ENCODE results near the gene MAP4K2.

The MAP4K2 gene

GRCh38 chr11:64755681-64756361 is 47.2 kb downstream of the MAP4K2 start (continued):
- TF ChIP-seq ARNTL (CRISPR knock-in tag; IDR thresholded peaks at IDR 0.05; ENCODE audit: borderline replicate concordance, low read depth) (no peak), ZNF70 (CRISPR knock-in tag; IDR thresholded peaks at IDR 0.05) (no peak)

DNA sequence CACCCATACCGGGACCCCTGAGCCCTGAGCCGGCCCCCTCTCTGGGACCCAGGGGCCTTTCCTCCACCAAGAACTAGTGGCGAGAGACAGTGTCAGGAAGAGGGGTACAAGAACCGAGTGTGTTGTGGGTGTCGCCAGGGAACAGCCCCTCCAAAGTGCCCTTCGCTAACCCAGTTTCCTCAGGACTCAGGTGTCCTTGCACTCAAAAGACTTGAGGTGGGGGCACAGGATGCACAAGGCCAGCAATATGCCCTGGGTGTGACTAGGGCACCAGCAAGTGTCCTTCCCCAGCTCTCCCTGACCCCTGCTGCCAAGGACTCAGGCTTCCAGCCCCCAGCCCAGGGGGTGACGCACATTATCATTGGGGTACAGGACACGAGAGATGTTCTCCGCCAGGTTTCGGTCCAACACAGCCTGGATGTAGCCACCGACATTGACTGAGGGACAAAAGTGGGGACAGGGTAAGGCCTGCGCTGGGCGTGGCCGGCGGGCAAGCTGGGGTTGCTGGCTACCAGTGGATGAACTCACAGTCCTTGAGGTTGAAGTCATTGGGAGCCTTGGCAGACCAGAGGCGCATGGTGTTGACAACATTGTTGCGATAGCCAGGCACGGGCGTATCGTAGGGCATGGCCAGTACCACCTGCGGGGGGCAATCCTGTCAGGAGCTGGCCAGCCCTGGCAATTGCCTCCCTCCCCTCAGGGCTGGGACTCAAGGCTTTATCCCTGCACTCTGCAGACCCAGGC is 47.9 kb downstream of the MAP4K2 start:
- no peak for TF ChIP-seq TSHZ2 (CRISPR knock-in tag; IDR thresholded peaks at IDR 0.05)
- no peak for TF ChIP-seq ZC3H10 (CRISPR knock-in tag; IDR thresholded peaks at IDR 0.05)
- no peak for TF ChIP-seq OSR1 (CRISPR knock-in tag; IDR thresholded peaks at IDR 0.05)
- TF ChIP-seq CSDC2 (CRISPR knock-in tag; IDR thresholded peaks at IDR 0.05) = no peak
- TF ChIP-seq SNAI2 (CRISPR knock-in tag; IDR thresholded peaks at IDR 0.05) = no peak
- no peak for TF ChIP-seq ARNTL (CRISPR knock-in tag; IDR thresholded peaks at IDR 0.05; ENCODE audit: borderline replicate concordance, low read depth)
- TF ChIP-seq ZNF565 (CRISPR knock-in tag; conservative IDR thresholded peaks at IDR 0.05; ENCODE audit: low read depth) = no peak
- no peak for TF ChIP-seq ZNF70 (CRISPR knock-in tag; IDR thresholded peaks at IDR 0.05)
- no peak for TF ChIP-seq CSRNP3 (CRISPR knock-in tag; IDR thresholded peaks at IDR 0.05)
- TF ChIP-seq ZFP30 (CRISPR knock-in tag; IDR thresholded peaks at IDR 0.05) = no peak
- no peak for TF ChIP-seq GLIS3 (CRISPR knock-in tag; IDR thresholded peaks at IDR 0.05)
- TF ChIP-seq, protein P1, sequence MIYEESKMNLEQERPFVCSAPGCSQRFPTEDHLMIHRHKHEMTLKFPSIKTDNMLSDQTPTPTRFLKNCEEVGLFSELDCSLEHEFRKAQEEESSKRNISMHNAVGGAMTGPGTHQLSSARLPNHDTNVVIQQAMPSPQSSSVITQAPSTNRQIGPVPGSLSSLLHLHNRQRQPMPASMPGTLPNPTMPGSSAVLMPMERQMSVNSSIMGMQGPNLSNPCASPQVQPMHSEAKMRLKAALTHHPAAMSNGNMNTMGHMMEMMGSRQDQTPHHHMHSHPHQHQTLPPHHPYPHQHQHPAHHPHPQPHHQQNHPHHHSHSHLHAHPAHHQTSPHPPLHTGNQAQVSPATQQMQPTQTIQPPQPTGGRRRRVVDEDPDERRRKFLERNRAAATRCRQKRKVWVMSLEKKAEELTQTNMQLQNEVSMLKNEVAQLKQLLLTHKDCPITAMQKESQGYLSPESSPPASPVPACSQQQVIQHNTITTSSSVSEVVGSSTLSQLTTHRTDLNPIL (CRISPR knock-in tag; IDR thresholded peaks at IDR 0.05; ENCODE audit: low read depth) = no peak
- no peak for TF ChIP-seq ZNF8 (CRISPR knock-in tag; IDR thresholded peaks at IDR 0.05)
- no peak for TF ChIP-seq BACH2 (CRISPR knock-in tag; IDR thresholded peaks at IDR 0.05; ENCODE audit: borderline replicate concordance)
- TF ChIP-seq ISL1 (CRISPR knock-in tag; IDR thresholded peaks at IDR 0.05) = no peak
- TF ChIP-seq POU6F1 (CRISPR knock-in tag; IDR thresholded peaks at IDR 0.05; ENCODE audit: borderline replicate concordance, low read depth) = no peak
- TF ChIP-seq TOX (CRISPR knock-in tag; IDR thresholded peaks at IDR 0.05; ENCODE audit: borderline replicate concordance) = no peak
- no peak for TF ChIP-seq PPARA (CRISPR knock-in tag; IDR thresholded peaks at IDR 0.05; ENCODE audit: borderline replicate concordance)
- no peak for ATAC-seq

DNA sequence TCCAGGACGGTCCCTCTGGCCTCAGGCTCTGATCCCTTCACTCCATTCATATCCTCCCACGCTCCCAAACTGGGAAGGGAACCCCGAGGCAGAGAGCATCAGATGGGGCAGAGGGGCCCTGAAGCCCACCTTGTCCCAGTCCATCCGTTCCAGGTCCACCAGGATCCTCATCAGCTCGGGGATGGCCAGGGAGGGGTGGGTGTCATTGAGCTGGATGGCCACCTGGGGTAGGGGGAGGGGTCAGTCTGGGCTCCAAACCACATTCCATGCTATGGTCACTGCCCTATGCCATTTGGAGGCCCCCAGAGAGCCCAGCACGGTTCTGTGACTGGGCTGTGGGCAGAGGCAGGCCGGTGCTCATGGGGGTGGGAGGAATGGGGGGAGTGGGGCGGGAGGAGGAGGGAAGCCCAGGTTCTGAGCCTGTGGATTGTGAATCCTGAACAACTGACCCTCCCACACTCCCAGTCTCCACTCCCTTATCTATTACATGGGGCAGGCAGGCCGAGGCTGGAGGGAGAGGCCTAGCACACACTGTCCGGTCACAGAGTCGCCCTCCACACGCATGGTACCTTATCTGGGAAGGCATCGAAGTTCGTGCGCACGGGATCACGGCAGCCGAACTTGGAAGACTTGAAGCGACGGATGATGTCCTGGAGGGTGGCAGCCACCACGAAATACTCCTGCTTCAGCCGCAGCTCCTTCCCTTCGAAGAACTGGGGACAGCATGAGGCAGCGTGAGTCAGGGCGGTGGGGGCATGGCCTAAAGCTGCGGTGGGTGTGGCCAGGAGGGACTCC is 48.7 kb downstream of the MAP4K2 start:
- no peak for ATAC-seq
- TF ChIP-seq ESRRG (CRISPR knock-in tag; IDR thresholded peaks at IDR 0.05) (no peak), ZC3H10 (CRISPR knock-in tag; IDR thresholded peaks at IDR 0.05) (no peak), ARNTL (CRISPR knock-in tag; IDR thresholded peaks at IDR 0.05; ENCODE audit: borderline replicate concordance, low read depth) (no peak), RARB (CRISPR knock-in tag; IDR thresholded peaks at IDR 0.05) (no peak)
